Rectal smooth muscle tissue (tissue), 1 donor: Measurements from ENCODE around the gene AGBL4.
"Not testable (repeated sequence)": the region's sequence is repeated elsewhere in the genome, so short reads cannot be mapped to it uniquely, and the experiment has no call there.

Experiments
- H3K27ac ChIP-seq: one replicate; pipeline ENCODE4 v1.7.0; 2013; ENCODE audit warnings: low read depth, low read length, inconsistent platforms
- H3K27me3 ChIP-seq: one replicate; pipeline ENCODE4 v1.7.0; 2013; ENCODE audit warnings: low read length; ENCODE audit not compliant: control insufficient read depth, insufficient read depth
- H3K36me3 ChIP-seq: one replicate; pipeline ENCODE4 v1.7.0; 2013; ENCODE audit warnings: low read length; ENCODE audit not compliant: control insufficient read depth, insufficient read depth
- H3K4me1 ChIP-seq: one replicate; pipeline ENCODE4 v1.7.0; 2013; ENCODE audit warnings: low read length; ENCODE audit not compliant: control insufficient read depth, insufficient read depth
- H3K4me3 ChIP-seq: one replicate; pipeline ENCODE4 v1.7.0; 2013; ENCODE audit warnings: low read length
- H3K9ac ChIP-seq: one replicate; pipeline ENCODE4 v1.7.0; 2013; ENCODE audit warnings: low read length

The AGBL4 gene

DNA sequence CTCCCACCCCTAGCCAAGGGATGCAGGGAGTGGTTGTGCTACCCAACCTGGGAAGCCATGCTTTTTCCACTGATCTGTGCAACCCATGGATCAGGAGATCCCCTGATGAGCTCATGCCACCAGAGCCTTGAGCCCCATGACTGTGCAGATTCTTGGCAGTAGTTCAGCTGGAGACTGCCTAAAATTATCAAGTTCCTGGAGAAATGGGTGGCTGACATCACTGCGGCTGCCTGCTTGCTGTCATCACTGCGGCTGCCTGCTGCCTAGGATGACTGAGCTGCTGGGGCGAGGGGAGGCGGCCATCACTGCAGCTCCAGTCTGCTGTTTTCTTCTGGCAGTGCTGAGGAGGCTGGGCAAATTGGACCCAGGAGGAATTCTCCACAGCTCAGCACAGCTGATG, 159.2 kb downstream of the AGBL4 start:
- Histone ChIP-seq H3K9ac (no peak overlapping the region), H3K36me3 (no peaks in the 10 kb centered on the region), H3K27ac (no peak overlapping the region), H3K4me1 (no peaks in the 10 kb centered on the region), H3K27me3 (no peaks in the 10 kb centered on the region), H3K4me3 (no peak overlapping the region)

GRCh38 chr1:49854741-49855140, 169.0 kb downstream of the AGBL4 start:
- H3K9ac ChIP-seq = no peak overlapping the region
- no peak overlapping the region for H3K4me3 ChIP-seq
- no peaks in the 10 kb centered on the region for H3K36me3 ChIP-seq
- H3K27ac ChIP-seq = no peak overlapping the region
- no peaks in the 10 kb centered on the region for H3K27me3 ChIP-seq
- no peaks in the 10 kb centered on the region for H3K4me1 ChIP-seq

DNA sequence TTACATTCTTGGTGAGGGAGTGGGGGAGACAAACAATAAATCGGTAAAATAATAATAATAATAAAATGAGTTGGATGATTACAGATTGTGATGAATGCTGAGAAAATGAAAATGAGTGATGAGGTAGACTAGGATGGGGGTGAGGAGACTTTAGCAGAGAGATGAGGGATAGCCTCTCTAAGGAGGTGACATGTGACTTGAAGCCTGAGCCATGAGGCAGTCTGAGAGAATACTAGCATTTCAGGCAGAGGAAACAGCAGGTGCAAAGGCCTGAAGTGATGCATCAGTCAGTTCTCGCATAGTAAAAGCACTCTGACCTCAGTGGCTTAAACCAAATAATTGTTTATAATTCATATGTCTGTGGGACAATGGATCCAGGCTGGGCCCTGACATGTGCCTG, 181.2 kb downstream of the AGBL4 start:
- Histone ChIP-seq H3K27ac (no peak overlapping the region), H3K36me3 (no peaks in the 10 kb centered on the region), H3K4me3 (no peak overlapping the region), H3K4me1 (no peaks in the 10 kb centered on the region), H3K9ac (no peak overlapping the region), H3K27me3 (no peaks in the 10 kb centered on the region)

DNA sequence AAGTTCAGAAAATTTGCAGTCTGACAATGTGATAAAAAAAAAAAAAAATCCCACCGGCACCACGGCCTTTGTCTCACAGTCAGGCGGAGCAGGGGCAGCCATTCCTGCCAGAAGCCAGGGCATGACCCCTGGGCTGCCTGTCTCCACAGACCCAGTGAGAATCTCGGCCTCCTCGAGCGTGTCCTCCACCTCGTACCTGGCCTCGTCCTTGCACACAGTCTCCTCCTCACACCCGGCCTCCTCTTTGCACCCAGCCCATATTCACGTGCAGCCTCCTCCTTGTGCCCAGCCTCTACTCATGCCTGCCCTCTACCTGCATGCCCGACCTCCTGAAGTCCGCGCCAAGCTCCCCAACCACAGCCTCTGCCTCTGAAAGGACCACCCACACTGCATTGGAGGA, 182.0 kb downstream of the AGBL4 start:
- no peaks in the 10 kb centered on the region for H3K4me1 ChIP-seq
- no peak overlapping the region for H3K27ac ChIP-seq
- H3K9ac ChIP-seq = no peak overlapping the region
- no peaks in the 10 kb centered on the region for H3K27me3 ChIP-seq
- H3K4me3 ChIP-seq = no peak overlapping the region
- no peaks in the 10 kb centered on the region for H3K36me3 ChIP-seq

GRCh38 chr1:49824261-49824660, 199.5 kb downstream of the AGBL4 start:
- H3K4me3 ChIP-seq = no peak overlapping the region
- no peaks in the 10 kb centered on the region for H3K27me3 ChIP-seq
- H3K36me3 ChIP-seq = no peaks in the 10 kb centered on the region
- H3K27ac ChIP-seq = no peak overlapping the region
- H3K4me1 ChIP-seq = no peaks in the 10 kb centered on the region
- no peak overlapping the region for H3K9ac ChIP-seq

DNA sequence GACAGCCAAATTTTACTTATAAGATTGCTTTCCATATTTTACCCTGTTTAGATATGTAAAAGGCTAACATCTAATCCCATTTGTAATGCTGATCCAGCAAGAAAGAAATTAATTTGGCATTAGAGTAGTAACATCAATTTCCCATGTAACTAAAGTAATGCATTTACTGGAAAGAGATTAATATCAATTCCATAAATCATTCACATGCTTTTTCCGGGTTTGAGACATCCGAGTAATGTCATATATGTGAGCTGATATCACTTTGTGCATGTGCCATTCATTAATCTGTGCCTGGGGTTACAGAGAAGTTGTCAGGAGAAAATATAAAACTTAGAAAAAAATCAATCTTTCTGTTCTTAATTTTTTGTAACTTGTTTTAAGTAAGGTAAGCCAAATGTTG, 206.1 kb downstream of the AGBL4 start:
- Histone ChIP-seq H3K27ac (no peak overlapping the region), H3K4me1 (no peaks in the 10 kb centered on the region), H3K27me3 (no peaks in the 10 kb centered on the region), H3K36me3 (no peaks in the 10 kb centered on the region), H3K9ac (no peak overlapping the region), H3K4me3 (no peak overlapping the region)

DNA sequence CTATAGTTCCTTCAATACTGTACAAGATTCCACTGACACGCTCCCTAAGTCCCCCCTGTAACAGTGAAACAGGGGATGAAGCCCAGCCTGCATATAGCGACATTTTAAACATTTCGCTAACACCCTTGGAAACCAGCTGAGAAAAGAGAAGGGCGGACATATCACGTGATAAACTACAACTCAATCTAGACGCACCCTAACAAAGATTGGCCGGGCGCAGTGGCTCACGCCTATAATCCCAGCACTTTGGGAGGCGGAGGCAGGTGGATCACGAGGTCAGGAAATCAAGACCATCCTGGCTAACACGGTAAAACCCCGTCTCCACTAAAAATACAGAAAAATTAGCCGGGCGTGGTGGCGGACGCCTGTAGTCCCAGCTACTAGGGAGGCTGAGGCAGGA, 236.7 kb downstream of the AGBL4 start:
- H3K27ac ChIP-seq, H3K9ac ChIP-seq, H3K36me3 ChIP-seq, H3K4me3 ChIP-seq, H3K27me3 ChIP-seq, H3K4me1 ChIP-seq: not testable (repeated sequence)

GRCh38 chr1:49765034-49765433, 258.7 kb downstream of the AGBL4 start:
- Histone ChIP-seq H3K4me3 (no peak overlapping the region), H3K4me1 (no peaks in the 10 kb centered on the region), H3K36me3 (no peaks in the 10 kb centered on the region), H3K9ac (no peak overlapping the region), H3K27ac (no peak overlapping the region), H3K27me3 (no peaks in the 10 kb centered on the region)

DNA sequence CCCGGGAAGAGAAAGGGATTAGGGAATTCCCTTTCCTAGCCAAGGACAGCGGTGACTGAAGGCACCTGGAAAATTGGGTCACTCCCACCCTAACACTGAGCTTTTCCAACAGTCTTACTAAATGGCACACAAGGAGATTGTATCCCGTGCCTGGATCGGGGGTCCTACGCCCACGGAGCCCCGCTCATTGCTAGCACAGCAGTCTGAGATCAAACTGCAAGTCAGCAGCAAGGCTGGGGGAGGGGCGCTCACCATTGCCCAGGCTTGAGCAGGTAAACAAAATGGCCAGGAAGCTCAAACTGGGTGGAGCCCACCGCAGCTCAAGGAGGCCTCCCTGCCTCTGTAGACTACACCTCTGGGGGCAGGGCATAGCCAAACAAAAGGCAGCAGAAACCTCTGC, 285.6 kb downstream of the AGBL4 start:
- not testable (repeated sequence) for H3K27me3 ChIP-seq, H3K27ac ChIP-seq, H3K4me3 ChIP-seq, H3K9ac ChIP-seq, H3K36me3 ChIP-seq, H3K4me1 ChIP-seq

- Histone ChIP-seq H3K36me3 (no peaks in the 10 kb centered on the region), H3K4me1 (no peaks in the 10 kb centered on the region), H3K27ac (no peak overlapping the region), H3K4me3 (no peak overlapping the region), H3K9ac (no peak overlapping the region), H3K27me3 (no peaks in the 10 kb centered on the region)
Observed at GRCh38 chr1:49728377-49728776, 295.4 kb downstream of the AGBL4 start.

DNA sequence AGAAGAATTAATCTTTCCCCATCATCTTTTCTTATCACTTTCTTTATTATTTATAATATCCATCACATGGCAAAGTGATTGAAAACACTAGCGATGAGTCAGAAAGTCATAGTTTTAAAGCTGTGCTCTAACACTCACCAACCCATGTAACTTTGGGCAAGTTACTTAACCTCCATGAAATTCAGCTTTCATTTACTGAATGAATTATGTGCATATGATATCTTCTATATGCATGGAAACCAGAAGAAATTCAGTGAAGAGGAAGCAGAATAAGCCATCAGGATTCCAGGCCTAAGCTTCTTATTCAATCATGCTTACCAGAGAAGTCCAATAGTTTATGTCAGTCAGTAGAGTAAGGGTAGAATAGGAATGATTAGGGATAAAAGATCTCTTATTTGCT, 300.1 kb downstream of the AGBL4 start:
- Histone ChIP-seq H3K4me1 (no peaks in the 10 kb centered on the region), H3K36me3 (no peaks in the 10 kb centered on the region), H3K27me3 (no peaks in the 10 kb centered on the region), H3K4me3 (no peak overlapping the region), H3K9ac (no peak overlapping the region), H3K27ac (no peak overlapping the region)

- H3K36me3 ChIP-seq = no peaks in the 10 kb centered on the region
Observed at GRCh38 chr1:49694251-49694827, 329.4 kb downstream of the AGBL4 start.

DNA sequence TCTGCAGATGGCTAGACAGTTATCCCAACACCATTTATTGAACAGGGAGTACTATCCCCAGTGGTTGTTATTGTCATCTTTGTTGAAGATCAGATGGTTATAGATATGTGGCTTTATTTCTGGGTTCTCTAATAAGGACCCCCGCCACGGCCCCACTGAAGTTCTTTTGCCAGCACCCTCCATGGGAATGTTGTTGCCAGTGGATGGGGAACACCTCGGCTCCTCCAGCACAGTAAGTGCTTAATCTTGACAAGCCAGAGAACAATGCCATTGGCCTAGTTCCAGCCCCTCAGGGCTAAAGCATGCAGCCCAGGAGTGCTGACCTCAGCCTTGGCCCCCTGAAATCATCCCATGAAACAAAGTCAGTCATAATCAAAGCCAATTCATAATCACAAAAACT, 337.6 kb downstream of the AGBL4 start:
- Histone ChIP-seq H3K27ac (no peak overlapping the region), H3K4me1 (no peaks in the 10 kb centered on the region), H3K27me3 (no peaks in the 10 kb centered on the region), H3K36me3 (no peaks in the 10 kb centered on the region), H3K4me3 (no peak overlapping the region), H3K9ac (no peak overlapping the region)

More at GRCh38 chr1:49694251-49694827, 329.4 kb downstream of the AGBL4 start:
- H3K9ac ChIP-seq = no peak overlapping the region
- H3K27ac ChIP-seq = no peak overlapping the region
- H3K4me3 ChIP-seq = no peak overlapping the region
- no peaks in the 10 kb centered on the region for H3K4me1 ChIP-seq
- no peaks in the 10 kb centered on the region for H3K27me3 ChIP-seq
